Activated gamma-delta T cell (primary cell): ENCODE results near the gene TMEM63A.
"Not testable (repeated sequence)": the region's sequence is repeated elsewhere in the genome, so short reads cannot be mapped to it uniquely, and the experiment has no call there.

Source experiments
- DNase-seq: peaks from one replicate; lab custom pipeline; 2025; lab: John Stamatoyannopoulos, UW

The TMEM63A gene

DNA sequence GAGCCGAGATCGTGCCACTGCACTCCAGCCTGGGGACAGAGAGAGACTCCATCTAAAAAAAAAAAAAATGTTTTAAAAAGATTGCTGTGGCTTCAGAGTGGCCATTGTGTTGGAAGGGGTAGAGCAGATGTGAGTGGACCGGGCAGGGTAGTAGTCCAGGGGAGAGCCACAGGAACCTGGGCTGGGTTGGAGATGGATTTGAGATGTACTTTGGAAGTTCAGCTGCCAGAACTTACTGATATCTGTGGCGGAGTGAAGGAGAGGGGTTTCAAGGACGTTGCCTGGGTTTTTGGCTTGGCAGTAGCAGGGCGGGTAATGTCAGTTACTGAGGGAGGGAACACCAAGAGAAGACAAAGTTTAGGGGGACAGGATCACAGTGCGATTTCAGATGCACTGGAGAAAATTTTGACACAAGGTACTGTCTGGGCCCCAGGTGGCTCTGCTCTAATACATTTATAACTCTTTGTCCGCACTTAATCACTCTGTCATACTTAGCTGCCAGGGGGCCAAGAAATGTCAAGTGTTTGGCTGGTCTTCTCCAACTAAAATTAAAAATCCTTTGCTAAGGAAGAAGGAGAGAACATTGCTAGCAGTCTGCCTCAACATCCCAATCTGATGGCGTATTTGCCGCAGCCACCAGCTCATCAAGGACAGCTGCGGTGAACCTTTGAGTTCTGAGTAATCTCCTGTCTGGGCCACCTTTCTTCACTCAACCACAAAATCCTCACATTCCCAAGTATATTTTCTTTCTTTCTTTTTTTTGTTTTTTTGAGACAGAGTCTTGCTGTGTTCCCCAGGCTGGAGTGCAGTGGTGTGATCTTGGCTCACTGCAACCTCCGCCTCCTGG, 62.6 kb downstream of the TMEM63A start:
- no peak for DNase-seq

DNA sequence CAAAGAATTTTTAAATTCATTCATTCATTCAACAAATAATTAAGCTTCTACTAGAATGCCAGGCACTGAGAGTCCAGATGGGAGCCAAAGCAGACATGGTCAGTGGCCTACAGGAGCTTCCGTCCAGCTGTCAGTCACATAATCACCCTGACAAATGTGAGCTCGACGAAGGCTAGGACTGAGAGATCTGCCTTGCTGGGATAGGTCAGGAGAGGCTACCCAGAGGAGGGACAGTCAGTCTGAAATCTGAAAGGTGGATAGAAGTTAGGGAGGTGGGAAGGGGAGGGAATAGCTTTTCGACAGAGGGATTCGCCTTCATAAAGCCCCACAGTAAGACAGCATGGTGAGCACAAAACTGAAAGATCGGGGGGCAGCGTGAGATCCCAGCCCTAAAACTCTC, 64.0 kb downstream of the TMEM63A start:
- no peak for DNase-seq

DNA sequence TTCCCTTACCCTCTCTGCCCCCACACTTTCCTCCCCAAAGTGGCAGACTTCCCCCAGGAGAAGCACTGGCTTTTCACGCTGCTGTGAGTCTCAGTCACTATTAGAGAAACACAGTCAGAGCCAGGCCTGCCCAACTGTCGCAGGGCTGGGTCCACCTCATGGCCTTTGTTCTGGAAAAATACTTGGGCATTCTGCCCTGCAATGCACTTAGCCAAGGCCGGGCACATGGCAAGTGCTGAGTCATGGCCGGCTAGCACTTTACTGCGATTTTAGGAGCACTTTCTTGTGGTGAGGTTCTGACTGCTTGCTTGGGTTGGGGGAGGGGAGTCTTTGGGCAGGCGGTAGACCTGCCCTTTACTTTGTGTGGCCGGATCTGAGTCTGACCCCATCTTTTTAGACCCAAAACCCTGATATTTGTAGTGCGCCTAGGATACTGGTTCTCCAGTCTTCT, 64.5 kb downstream of the TMEM63A start:
- no peak for DNase-seq

DNA sequence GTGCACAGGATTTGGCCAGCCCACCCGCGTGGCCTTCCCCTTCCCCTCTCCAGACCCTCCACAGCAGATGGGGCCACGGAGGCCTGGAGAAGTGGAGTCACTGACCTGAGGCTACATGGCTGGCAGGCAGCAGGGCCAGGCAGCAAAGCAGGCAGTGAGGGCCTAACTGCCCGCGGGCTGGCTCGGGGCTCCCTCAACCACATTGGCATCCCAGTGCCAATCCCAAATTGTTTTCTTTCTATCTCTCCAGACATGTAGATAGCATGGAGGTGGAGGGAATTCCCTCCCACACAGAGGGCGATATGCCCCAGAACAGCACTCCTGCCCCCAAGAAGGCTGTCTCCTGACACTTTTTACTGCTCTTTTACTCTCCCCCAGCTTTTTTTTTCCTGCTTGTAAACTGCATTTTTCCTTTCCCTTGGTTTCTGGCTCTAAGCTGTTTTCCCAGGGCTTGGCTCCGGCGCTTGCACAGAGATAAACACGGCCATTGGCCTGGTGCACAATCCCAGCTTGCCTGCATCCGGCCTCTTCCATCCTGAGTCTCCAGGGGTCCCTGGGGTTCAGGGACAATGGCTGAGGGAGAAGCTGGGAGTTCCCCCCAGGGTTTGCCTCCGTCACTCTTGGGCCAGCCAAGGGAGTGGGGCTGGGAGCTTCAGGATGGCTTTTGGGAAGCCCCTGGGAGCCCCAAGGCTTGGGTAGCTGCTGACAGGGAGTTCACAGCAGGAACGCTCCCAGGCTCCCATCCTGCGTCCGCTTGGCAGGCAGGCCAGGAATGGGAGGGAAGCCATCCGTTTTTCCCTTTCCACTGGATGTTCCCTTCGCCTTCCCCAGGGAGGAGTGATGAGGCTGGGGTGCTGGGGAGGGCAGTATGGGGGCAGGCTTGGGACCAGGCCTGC, 65.3 kb downstream of the TMEM63A start:
- no peak for DNase-seq

DNA sequence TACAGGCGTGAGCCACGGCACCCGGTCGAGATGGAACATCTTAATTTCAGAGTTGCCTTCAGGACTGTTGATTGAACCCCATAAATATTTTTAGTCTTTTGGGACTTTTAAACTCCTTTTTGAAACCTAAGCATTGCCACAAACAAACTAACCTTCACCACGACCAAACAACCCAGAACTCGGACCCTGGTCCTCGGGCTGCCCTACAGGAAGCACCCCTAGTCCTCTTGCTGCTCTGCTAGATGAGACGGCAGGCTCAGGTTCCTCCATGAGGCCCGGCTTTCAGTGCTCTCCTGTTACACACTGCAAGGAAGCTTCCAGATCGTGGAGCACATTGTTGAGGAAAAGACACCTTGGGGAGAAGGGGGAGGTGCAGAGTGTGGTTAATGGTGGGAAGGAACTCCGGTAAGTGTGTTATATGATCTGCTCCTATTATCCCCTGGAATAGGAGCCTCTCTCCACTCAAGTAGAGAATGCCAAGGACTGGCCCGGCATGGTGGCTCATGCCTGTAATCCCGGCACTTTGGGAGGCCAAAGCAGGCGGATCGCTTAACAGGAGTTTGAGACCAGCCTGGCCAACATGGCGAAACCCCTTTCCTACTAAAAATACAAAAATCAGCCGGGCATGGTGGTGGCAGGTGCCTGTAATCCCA, 66.5 kb downstream of the TMEM63A start:
- DNase-seq = no peak

DNA sequence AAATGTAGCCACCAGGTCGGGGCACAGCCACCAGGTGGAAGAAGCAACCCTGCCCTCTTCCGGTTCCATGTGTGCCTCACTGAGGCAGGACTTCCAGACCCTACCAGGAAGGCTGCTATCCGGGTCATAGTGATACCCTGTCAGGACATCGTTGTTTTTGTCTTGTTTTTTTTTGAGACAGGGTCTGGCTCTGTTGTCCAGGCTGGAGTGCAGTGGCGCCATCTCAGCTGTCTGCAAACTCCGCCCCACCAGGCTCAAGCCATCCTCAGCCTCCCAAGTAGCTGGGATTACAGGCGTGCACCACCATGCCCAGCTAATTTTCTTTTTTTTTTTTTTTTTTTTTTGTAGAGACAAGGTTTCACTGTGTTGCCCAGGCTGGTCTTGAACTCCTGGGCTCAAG, 67.1 kb downstream of the TMEM63A start:
- DNase-seq = not testable (repeated sequence)

DNA sequence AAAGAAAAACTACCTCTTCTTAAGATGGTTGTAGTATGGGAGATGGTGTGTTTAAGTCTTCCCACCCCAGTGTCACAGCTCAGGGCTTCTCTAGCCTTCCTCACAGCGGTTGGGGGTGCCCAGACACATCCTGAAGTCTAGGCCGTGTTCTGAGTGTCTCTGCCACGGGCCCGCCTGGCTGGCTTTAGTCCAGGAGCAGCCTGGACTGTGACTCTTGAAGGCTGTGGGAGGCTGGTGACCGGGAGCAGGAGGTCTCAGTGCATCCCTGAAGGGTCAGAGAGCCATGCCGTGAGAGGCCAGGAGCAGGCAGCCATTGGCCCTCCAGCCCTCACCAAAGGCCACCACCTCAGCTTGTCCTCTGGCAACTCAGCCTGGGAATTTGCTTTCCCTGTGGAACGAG, 67.8 kb downstream of the TMEM63A start:
- DNase-seq = no peak

DNA sequence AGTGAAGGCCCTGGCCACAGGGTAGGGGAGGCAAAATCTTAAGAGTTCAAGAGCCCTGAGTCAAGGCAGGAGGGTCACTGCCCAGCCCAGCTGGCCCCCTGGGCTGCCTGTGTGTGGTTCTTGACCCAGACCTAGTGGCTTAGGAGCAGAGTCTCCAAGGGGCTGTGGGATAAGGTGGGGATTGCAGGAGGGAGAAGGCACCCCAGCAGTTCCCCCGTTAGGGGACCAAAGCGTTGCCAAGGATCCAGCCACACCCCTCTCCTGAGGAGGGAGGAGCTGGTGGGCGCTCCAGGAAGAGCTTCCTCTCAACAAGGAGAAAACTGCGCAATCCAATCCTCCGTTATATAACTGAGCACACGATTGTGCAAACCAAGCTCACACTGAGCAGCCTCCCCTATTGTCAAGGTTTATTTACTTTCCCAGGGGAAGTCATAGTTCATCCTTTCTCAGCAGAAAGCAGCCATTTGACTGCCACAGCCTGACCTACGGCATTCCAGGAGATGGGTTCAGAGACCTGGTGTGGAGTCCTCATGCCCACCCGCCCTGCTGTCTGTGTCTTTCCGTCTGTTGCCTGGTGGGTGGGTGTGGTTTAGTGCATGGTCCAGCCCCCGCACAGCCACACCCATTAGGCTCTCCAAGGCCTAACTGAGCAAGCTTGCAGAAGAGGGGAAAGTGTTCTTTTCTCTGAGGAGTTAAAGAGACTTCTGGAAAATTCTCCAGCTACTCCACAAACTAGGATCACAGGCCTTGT, 68.8 kb downstream of the TMEM63A start:
- DNase-seq = no peak

DNA sequence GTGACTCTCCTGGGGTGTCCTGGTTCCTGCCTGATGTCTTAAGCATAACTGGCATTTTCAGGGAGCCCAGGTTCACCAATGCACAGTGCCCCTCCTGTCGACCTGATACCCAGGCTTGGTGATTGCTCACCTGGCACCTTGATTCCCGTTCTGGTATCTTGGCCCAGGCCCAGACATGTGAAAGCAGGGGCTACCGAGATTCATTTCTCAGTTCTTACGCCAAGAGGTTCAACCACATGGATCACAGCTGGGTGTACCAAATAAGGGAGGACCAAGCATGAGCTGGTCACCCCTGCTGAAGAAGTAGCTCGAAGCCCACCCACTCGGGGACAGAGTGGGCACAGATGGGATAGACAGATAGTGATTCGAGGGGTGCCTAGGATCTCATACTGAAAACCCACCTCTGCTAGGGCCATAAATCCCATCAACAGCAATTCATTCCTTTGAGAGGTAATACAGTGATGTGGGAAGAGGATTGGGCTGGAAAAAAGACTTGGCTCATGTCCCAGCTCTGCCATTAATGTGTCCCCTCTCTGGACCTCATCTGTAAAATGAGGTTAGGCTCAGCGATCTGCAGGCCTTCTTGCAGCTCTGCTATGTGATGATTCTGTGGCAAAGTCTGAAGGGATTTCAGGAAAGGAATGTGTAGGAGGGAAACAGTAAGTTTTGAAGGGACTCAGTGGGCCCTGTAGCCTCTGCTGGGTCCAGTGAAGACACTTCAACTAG, 69.5 kb downstream of the TMEM63A start:
- no peak for DNase-seq

DNA sequence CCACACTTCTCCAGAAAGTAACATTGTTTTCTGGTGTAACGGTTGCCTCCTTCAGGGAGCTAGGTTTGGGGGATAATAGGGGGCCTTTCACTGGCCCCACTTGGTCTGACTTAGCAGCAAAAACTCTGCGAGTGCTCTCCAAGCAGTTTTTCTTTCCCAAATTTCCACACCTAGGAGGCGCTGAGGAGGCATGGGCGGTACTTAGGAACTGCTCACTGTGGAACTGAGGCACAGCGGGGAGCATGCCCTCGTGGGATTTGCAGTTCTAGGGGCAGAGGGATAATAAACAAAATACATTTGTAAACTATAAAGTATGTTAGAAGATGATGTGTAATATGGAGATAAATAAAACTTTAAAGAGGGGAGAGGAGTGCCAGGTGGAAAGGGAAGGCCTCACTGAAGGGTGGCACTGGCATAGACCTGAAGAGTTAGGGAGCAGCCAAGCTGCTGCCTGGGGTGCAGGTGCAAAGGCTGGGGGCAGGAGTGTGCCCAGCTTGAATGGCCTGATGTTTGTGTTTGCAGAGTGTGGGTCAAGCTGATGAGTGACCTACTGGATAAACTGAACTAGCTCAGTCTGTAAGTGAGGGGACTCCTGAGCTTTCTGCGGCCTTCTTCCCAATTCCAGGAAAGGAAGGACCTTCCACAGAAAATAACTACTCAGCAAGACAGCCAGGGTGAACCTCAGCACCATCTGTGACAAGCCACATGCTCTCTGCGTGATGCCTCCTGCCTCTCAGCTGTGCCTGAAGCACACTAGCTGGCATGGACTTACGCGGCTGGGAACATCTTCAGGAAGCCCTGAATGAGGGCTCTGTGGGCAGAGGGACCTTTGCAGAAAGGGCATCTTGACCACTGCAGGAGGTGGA, 70.3 kb downstream of the TMEM63A start:
- DNase-seq = no peak

DNA sequence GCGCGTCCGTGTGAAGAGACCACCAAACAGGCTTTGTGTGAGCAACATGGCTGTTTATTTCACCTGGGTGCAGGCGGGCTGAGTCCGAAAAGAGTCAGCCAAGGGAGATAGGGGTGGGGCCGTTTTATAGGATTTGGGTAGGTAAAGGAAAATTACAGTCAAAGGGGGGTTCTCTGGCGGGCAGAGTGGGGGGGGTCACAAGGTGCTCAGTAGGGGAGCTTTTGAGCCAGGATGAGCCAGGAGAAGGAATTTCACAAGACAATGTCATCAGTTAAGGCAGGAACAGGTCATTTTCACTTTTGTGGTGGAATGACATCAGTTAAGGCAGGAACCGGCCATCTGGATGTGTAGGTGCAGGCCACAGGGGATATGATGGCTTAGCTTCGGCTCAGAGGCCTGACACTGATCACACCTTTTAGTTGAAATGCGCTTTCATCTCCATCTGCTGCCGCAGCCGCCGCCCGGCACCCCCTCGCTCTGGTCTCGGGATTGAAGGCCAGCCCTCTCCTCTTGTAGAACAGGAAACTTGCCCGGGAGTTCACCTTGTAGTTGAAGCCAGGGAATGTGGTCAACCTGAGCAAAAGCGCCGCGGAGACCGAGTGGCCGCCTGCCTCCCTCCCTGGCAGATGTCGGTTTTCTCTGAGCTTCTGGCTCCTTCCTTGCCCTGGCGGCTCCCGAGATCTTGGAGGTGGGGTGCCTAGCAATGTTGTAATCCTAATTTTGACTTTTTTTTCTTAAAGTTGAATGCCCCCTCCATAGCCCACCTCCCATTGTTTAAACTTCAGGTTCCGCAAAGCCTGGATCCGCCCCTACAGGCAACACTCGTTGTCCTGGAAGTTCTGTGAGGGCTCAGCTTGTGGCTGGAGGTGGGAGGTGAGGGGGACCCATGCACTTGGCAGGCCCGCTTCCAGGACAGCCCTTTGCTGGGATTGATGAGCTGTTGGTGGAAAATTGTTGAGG, 71.3 kb downstream of the TMEM63A start:
- DNase-seq = not testable (repeated sequence)

DNA sequence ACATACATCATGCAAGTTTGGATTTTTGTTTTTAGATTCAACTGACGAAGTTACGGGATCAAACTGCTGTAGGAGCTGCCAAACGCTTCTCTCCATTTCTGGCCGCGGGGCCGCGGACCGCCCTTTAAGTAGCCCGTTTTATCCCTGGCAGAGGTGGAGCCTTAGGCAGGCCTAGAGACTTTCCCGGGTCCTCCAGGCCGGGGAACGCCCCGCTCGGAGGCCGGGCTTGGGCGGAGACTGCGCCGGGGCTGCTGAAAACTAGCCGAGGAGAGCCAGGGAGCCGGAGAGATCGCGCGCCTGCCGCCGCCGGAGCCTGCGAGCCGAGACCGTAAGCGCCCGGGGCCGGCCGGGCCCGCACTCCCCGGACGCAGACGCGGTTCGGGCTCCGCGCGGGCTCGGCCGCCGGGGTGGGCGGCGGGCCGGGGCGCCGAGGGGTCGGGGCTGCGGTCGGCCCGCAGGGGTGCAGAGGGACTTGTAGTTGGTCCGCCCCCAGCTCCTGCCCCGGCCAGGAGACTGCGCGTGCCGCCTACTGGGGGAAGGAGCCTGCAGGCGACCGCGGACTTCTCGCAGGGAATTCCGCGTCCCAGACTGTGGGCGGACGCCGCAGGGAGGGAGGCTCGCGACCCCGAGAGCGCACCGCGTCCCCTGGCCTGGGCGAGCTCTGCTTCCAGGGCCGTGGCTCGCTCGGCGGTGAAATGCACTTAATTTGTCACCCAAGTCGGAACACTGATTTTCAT, 72.2 kb downstream of the TMEM63A start, which contains the start of gene EPHX1:
TSS of gene EPHX1 (plus strand) at position 283 of the 737 bp plus-strand sequence. CDS start 18,606 bp downstream, outside the sequence.
- peak; percentile 37 for DNase-seq

DNA sequence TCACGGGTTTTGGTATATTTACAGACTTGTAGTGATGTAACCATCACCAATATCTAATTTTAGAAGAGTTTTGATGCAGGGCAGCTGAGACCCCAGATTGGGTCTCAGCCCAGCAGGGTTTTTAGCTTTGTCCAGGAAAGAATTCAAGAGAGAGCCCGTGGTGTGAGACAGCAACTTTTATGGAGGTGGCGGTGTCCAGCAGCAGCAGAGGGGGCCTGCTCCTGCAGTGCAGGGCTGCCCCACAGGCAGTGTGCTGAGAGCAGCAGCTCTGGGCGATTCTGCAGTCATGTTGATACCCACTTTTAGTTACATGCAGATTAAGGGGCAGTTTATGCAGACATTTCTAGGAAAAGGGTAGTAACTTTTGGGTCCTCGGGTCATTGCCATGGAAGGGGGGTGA, 74.0 kb downstream of the TMEM63A start:
- DNase-seq = no peak

DNA sequence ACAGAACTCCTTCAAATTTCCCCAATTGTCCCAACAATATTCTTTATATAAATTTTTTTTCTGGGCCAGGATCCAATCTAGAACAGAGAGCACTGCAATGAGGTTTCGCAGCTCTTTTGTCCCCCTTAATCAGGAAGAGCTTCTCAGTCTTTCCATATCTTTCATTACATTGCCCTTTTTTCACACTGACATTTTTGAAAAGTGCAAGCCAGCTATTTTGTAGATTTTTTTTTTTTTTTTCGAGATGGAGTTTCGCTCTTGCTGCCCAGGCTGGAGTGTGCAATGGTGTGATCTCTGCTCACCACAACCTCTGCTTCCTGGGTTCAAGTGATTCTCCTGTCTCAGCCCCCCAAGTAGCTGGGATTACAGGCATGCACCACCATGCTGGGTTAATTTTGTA, 75.4 kb downstream of the TMEM63A start:
- not testable (repeated sequence) for DNase-seq

DNA sequence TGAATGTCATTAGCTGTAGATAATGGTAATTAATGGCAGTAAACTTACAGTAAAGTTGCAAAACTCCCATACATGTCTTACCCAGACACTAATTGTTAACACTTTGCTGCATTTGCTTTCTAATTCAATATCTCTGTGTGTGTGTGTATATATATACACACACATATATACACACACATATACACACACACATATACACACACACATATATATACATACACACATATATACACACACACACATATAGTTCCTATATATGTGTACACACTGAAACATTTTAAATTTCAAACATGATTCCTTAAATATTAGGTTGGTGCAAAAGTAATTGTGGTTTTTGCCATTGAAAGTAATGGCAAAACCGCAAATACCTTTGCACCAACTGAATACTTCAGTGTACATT, 75.9 kb downstream of the TMEM63A start:
- DNase-seq = no peak

DNA sequence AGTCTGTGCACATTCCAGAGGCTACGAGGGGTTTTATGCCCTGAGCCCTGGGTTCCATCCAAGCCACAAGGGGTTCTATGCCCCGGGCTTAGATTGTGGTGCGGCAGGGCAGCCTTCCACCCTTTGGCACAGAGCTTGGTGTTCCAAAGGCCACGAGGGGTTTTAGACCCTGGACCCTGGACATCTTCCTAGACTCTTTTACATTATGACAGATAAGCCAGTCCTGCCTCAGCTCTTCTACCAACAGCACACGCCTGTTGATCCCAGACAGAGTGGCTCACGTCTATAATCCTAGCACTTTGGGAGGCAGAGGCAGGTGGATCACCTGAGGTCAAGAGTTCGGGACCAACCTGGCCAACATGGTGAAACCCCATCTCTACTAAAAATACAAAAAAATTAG, 81.0 kb downstream of the TMEM63A start:
- not testable (repeated sequence) for DNase-seq

DNA sequence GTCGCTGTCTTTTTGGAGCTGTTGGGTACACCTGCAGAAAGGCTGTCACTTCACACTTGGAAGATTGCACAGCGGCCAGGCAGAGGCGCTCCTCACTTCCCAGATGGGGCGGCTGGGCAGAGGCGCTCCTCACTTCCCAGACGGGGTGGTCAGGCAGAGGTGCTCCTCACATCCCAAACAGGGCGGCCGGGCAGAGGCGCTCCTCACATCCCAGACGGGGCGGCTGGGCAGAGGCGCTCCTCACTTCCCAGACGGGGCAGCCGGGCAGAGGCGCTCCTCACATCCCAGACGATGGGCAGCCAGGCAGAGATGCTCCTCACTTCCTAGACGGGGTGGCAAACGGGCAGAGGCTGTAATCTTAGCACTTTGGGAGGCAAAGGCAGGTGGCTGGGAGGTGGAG, 86.1 kb downstream of the TMEM63A start:
- not testable (repeated sequence) for DNase-seq
